ENCODE measurements around the gene ELOB.
A peak's percentile ranks its signal among the peaks of the same experiment; 100 is the strongest.

ELOB gene

DNA sequence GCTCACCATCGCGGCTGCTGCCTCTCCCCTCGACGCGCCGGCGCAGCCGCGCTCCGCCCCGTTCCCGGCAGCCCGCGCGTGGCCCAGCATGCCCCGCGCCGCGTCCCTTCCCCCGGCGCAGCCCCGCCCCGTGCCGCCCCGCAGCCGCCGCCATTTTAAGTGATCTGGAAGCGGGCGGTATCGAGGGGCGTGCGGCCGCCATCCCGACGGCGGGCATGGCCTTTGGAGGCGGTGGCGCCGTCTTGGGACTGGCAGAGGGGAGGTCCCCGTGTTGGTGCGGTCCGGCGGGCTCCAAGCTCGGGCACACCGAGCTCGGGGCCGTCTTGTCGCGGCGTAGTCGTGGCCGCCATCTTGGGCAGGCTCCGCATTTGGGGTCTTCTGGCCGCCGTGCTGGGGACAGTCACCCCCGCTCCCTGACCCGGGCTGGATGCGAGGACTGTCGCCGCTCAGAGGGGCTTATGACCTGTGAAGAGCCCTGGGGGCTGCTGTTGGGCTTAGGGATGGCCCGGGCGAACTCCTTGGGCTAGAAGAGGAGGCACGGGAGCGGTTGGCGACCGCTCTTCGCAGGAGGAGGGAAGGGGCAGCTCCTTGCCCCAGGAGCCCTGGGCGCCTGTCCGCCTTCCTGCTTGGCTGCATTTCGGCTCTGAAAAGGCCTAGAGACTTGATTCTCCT lies at the start of gene ELOB:
Gene ELOB, minus strand, starts transcription at position 50 of the 672 bp plus-strand sequence. Its CDS starts 41 bp downstream, at position 9.
- peak; percentile 87 for DNase-seq (ENCODE audit: low spot score)

GRCh38 chr16:2825906-2826305 lies 48.8 kb upstream of the ELOB start:
- no peak for DNase-seq (ENCODE audit: low spot score)

- DNase-seq (ENCODE audit: low spot score): no peak
Observed at GRCh38 chr16:2825049-2825742, 48.1 kb upstream of the ELOB start.

DNA sequence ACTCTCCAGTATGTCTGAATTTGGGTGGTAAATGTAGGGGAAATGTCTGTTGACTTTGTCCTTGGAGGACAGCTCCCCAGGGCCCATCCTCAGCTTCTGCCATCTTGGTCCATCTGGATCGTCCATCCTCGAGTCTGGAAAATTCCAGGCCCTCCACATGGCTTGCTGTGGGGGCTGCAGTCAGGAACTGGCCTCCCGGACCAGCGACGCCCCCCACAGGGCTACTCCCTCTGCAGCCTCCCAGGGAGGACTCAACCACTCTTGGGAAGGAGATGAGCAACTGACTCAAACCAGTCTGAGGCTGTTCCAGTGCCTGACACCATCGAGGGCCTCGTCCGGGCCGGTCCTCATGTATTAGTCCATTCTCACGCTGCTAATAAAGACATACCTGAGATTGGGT lies 47.5 kb upstream of the ELOB start:
- DNase-seq (ENCODE audit: low spot score): no peak

GRCh38 chr16:2822496-2822895 lies 45.4 kb upstream of the ELOB start:
- no peak for DNase-seq (ENCODE audit: low spot score)

- DNase-seq (ENCODE audit: low spot score): no peak
Observed at GRCh38 chr16:2822158-2822495, 45.0 kb upstream of the ELOB start.

DNA sequence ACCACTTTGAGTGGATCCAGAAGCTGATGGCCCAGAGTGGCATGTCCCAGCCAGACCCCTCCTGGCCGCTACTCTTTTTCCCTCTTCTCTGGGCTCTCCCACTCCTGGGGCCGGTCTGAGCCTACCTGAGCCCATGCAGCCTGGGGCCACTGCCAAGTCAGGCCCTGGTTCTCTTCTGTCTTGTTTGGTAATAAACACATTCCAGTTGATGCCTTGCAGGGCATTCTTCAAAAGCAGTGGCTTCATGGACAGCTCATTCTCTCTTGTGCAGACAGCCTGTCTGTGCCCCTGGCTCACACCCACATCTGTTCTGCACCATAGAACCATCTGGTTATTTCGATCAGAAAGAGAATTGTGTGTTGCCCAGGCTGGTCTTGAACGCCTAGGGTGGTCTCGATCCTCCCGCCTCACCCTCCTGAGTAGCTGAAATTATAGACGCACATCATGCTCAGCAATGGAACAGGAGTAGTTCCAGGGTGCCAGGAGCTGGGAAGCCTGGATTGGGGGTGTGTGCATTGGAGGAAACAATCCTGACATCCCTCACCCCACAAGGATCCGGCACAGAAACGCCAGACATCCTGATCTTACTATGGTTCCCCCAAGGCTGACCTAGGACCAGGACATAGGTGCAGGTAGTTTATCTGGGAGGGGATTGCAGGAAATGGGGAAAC lies 44.5 kb upstream of the ELOB start:
- no peak for DNase-seq (ENCODE audit: low spot score)

DNA sequence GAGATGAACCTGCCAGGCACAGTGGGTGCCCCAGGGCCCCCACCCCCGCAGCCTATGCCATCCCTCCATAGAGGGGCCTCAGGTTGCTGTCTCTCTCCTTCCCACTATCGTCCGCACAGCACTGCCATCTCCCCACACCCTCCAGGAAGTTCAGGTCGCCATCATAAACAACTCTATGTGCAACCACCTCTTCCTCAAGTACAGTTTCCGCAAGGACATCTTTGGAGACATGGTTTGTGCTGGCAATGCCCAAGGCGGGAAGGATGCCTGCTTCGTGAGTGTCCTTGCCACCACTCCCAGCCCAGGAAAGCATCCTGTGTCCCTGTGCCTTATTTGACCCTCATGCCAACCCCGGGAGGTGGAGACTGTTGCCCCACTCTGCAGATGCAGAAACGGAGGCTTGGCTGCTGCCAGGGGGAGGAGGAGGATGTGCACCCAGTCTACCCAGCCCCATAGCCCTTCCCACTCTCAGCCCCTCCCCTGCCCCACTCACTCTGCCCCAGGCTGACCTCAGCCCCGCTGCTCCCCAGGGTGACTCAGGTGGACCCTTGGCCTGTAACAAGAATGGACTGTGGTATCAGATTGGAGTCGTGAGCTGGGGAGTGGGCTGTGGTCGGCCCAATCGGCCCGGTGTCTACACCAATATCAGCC lies 43.9 kb upstream of the ELOB start:
- DNase-seq (ENCODE audit: low spot score): no peak

DNA sequence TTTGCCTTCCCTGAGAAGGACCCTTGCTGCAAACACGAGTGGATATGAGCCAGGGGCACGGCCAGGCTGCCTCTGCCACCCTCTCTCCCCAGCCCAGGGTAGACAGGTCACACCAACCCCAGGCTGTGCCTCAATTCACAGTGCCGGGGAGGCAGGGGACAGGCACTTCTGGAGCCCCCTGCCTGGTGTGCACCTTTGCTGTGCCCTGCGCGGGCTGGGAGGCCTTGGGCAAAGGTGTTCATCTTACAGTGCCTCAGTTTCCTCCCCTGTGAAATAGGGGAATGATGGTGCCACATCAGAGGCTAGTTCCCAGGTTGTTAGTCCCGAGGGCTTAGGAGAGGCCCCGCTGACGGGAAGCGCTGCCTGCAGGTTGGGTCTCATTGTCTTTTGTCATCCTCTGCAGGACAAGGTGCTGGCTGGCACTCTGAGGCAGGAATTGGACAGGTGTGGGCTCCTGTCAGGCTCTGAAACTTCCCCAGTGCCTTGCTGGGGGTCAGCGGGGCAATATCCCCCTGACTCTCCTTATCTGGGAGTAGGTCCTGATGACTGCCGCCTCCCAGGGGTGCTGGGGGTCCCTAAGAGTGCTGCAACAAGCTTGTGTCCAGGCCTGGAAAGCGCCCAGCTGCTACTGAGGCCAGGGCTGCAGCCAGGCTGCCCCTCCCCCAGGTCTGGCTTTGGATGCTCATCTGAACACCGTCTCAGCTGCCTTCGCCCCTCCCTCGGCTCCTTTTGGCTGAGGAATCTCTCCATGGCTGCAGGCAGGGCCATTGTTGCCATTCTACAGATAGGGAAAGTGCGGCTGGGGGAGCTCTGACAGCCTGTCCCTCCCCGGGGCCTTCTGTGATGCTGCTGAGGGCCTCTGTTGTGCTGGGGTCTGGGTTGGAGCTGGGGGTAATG lies 43.1 kb upstream of the ELOB start:
- DNase-seq (ENCODE audit: low spot score): no peak

DNA sequence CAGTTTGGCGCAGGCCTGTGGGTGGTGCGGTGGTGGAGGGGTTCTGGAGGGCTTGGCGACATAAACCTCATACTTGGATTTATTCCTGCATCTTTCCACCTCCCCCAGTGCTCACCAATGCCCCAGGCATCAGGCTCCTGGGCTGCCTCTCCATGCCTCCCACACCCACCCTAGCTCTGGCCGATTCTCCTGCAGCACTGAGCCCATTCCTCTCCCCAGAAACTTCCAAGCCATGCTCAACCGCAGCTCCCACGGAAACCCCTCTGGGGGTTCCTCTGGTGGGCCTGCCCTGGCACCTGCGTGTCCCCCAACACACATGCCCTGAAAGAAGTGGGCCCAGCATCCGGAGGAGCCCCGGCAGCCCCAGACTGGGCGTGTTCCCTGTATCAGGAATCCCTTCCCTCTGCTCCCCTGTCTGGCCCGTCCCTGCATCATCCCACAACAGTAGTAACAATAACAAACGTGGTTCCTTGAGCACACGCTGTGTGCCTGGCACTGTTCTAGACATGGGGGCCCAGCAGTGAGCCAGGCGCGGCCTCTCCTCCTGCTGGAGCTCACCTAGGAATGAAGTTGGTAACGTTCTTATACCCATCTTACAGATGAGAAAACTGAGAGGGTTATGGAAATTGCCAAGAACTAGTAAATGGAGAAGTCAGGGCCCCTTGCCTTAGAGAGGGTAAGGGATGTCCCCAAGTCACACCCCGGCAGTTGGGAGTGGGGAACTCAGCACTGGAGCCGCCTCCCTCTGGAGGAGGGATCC lies 42.3 kb upstream of the ELOB start:
- DNase-seq (ENCODE audit: low spot score): no peak

DNA sequence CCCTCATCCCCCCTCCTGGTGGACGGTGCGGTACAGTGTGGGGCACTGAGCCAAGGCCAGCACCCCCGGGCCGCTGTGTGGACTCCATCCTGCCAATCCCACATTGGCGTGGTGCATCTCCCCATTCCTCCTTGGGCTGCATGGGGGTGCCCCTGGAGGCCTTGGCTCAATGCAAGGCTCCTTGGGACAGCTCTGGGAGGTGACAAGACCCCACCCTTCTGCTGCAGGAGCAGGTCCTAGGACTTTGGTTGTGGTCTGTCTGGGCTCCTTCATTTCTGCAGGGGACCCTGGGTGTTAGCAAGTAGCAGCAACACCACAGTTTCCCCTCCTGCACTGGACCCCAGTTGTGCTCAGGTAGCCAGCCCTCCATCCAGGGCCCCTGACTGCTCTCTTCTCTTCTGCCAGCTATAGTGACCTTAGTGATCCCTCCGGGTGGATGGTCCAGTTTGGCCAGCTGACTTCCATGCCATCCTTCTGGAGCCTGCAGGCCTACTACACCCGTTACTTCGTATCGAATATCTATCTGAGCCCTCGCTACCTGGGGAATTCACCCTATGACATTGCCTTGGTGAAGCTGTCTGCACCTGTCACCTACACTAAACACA lies 41.3 kb upstream of the ELOB start:
- no peak for DNase-seq (ENCODE audit: low spot score)

GRCh38 chr16:2817340-2818271 lies 40.5 kb upstream of the ELOB start:
- DNase-seq (ENCODE audit: low spot score): no peak

GRCh38 chr16:2816751-2817339 lies 39.8 kb upstream of the ELOB start, which contains the start of gene PRSS21:
PRSS21 (plus strand) TSS chr16:2817237; CDS start chr16:2817269, 32 bp downstream.
- peak; percentile 20 for DNase-seq (ENCODE audit: low spot score)

DNA sequence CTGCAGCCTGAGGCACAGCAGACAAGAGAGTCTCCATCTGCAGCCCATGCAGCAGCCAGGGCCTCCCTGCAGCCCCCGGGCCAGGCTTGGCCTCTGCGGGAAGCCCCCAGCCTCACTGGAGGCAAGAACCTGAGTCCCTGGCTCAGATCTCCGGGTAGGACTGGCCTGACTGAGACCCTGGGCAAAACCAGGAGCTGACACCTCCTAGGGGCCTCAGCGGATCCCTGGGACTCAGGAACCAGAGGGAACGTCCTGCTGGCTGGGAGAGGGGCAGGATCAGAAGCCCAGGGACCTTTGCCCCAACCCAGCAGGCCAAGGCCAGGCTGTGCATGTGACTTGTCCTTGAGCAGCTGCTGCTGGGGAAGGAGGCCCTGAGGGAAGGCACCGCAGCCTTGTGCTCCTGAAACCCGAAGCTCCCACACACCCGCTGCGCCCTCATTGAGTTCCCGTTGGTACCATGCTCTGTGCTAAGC lies 38.3 kb upstream of the ELOB start:
- DNase-seq (ENCODE audit: low spot score): no peak

- no peak for DNase-seq (ENCODE audit: low spot score)
Observed at GRCh38 chr16:2814551-2815298, 37.6 kb upstream of the ELOB start.

GRCh38 chr16:2813771-2814221 lies 36.7 kb upstream of the ELOB start:
- no peak for DNase-seq (ENCODE audit: low spot score)

- DNase-seq (ENCODE audit: low spot score): no peak
Observed at GRCh38 chr16:2811703-2812471, 34.8 kb upstream of the ELOB start.
